NCI-H2227 (cell line): ENCODE results near the gene KPNA1.

Source experiments
- DNase-seq: peaks from one replicate; lab custom pipeline; 2025; ENCODE audit not compliant: unreplicated experiment; lab: John Stamatoyannopoulos, UW

Gene KPNA1

DNA sequence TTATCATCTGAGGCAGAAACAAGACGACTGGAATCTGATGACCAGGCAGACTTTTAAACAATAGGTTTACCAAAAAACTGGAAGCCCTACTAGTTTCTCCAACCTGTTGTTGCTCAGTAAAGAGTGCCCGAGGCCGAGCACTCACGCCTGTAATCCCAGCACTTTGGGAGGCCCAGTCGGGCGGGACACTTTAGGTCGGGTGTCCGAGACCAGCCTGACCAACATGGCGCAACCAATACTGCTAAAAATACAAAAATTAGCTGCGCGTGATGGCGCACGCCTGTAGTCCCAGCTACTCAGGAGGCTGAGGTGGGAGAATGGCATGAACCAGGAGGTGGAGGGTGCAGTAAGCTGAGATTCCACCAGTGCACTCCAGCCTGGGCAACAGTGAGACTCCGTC is 97.8 kb downstream of the KPNA1 start:
- DNase-seq = no peak

DNA sequence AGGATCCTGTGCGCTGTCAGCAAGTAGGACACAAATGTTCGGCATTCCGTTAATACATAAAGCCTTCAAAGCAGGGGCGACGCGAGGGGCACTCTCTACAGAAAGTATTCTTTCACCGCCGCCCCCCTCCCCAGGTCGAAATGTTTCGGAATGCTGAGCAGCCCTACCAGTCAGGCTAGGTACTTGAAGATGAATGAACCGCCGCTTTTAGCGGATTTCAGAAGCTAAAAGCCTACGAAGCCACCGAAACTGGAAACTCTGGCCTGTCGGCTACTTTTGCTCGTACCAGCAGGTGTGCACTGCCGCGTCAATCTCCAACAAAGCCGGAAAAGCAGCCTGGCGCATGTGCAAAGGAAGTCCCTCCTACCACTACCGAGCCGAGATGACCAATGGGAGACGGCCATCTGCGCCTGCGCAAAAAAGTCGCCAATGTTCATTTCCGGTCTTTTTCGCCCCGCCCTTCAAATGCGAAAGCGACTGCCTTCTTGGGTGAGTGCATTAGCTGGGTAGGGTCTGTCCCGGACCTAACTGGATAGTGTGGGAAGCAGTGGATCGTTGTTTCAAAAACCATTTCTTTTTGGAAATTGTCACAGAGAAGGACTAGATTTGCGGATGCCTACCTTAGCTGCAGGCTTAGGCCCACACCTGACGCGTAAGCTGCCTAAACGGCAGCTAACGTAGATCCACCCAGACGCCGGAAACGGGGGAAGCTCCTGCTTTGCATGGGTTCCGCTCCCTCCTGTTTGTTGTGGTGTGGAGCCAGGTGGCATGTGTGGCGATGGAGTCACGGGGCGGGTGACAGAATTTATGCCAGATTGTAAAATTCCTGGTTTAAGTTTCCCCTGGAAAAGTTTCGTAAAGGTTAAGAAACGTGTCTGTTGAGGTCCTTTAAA is 98.7 kb downstream of the KPNA1 start, which contains the start of gene WDR5B:
WDR5B (minus strand) TSS at position 301 of the 893 bp plus-strand sequence. CDS start 534 bp downstream, outside the sequence.
- no peak for DNase-seq

DNA sequence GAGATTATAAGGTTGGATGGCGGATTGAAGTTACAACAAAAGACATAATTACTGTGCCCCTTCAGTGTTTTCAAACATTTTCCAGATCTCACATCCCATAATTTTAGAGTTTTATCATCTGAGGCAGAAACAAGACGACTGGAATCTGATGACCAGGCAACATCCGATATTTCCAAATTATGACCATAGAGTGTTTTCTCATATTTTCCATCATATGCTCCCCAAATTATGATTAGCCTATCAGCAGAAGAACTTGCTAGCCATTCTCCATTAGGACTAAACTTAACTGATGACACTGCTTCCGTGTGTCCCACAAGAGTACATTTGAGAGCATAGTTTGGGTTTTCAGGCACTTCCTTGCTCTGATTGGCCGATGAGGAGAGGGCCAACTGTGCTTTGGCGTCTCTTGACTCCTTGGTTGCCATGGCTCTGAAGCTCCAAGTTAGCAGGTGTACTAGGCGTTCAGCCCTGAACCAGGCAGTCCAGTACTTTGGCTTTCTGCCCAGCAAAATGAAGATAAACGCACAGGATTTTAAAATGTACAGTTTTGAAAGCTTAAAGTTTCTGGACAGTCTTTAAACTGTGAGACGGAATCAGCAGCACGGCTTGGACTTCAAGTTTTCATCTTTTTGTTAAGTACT is 99.5 kb downstream of the KPNA1 start:
- DNase-seq = no peak

DNA sequence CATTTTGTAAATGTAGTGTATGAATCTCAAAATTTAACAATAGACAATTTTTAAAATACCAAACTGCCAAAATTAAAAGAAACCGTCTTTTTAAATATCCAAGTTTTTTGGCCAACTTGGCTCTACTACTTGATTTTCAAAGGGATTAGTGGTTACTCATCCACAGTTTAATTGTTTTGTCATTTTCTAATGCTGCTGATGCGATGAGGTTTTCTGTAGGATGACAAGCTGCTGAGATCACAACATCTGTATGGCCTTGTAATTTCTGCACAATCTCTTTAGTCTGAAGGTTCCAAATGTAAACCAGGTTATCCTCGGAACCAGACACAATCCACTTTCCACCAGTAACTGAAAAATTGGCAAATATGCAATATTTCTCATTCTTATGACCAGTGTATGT is 100.3 kb downstream of the KPNA1 start:
- no peak for DNase-seq

DNA sequence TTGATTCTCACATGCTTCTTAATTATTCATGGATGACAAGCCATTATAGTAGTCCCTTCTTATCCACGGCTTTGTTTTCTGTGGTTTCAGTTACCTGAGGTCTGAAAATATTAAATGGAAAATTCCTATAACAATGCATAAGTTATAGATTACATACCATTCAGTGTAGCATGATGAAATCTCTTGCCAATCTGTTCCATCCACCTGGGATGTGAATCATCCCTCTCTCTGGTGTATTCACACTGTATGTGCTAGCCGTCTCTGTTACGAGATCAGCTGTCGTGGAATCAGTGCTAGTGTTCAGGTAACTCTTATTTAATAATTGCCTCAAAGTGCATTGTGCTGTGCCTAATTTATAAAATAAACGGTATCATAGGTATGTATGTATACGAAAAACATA is 104.1 kb downstream of the KPNA1 start:
- no peak for DNase-seq

DNA sequence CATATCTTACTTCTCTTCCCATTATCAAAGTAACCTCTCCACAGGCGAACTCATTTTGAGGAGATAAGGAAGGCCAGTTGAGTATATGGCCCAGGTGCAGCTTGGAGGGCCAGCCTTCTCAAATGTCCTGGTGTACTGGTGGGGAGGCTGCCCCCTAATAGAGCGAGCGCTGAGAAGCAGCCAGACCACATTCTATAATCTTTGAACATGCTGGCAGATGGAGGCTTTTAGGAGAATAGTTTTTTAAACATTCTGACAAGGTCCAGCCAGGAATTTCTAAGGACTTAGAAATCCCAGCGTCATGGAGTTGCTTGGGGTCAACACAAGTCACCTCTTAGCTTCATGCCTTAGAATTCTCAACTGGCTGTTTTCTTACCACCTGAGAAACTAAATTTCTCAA is 104.6 kb downstream of the KPNA1 start:
- no peak for DNase-seq

DNA sequence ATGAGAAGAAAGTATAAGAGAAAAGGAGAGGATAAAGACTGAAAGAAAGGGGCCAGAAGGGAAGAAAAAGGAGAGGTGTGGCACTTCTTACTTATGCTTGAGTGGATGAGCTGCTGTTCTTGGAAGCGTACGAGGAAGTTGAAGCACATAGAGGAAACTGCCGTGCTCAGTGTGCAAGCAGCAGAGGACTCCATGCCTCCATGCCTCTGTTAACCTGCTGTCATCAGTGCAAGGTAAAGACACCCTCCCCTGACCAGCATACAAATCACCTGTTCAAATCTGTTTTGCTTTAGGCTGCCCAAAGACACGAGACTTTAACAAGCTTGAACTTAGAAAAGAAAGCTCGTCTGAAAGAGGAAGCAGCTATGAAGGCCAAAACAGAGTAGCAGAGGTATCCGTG is 105.3 kb downstream of the KPNA1 start:
- DNase-seq = no peak

DNA sequence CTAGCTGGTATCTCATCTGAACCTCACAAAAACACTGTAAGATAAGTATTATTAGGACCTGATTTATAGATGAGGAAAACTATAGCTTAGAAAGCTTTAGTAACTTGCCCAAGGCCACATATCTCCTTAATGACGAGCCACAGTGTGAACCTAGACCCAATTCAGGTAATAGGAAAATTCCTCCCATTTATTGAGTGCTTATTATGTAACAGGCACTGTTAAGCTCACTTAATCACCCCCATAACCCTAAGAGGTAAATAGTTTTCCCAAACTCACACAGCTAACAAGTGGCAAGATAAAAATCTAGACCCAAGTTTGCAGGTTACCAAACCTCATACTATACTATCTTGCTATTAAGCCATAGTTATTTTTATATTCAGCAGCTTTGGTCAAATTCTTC is 106.8 kb downstream of the KPNA1 start:
- no peak for DNase-seq

DNA sequence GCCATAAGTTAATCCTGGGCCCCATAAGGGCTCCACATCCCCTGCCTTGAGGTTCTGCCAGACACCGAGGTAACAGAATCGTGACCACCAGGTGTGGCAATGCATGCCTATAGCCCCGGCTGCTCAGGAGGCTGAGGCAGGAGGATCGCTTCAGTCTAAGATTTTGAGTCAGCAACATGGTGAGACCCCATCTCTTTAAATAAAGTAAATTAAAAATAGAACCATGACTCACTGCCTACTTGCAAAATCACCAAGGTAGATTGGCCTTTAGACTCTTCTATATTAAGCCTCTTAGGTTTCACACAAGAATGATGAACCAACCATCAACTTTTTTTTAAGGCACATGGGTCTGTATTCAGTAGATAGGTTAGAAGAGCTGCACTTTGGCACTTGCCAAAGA is 108.5 kb downstream of the KPNA1 start:
- no peak for DNase-seq

DNA sequence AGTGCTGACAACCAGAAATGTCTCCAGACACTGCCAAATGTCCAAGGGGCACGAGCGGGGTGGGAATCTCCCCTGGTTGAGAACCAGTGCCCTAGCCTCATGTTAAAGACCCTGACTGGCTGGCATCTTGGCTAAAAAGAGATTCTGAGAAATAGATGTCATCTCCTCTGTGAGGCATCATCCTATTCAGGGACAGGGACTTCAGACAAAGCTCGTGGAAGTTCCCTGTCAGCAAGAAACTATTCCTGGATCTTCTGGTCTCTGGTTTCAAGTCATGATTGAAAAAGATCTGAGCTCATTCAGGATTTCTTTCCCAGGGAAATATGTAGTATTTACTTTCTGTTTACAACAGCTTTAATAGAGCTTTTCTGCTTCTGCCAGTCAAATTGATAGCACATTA is 109.7 kb downstream of the KPNA1 start:
- DNase-seq = no peak

DNA sequence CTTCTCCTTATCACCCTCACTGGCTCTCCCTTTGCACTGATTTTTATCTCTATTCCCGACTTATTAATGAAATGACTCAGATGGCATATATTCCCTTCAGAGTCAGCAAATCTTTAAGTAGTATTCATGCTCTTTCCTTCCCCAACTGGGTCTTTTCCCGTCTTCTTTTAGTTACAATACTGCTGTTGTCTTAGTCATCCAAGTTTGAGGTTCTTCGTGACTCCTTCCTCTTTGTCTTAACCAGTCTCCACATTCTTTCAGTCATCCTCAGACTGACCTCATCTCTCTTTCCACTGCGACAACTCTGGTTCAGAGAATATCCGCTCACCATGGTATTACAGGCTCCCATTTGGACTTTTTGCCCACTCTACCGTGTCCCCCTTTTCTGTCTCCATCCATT is 111.2 kb downstream of the KPNA1 start:
- DNase-seq = no peak

DNA sequence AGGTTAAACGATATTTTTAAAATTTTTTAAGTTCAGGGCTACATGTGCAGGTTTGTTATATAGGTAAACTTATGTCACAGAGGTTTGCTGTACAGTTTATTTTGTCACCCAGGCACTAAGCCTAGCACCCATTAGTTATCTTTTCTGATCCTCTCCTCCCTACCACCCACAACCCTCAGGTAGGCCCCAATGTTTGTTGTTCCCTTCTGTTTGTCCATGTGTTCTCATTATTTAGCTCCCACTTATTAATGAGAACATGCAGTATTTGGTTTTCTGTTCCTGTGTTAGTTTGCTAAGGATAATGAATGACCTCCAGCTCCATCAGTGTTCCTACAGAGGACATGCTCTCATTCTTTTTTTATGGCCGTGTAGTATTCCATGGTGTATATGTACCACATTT is 115.8 kb downstream of the KPNA1 start:
- no peak for DNase-seq

DNA sequence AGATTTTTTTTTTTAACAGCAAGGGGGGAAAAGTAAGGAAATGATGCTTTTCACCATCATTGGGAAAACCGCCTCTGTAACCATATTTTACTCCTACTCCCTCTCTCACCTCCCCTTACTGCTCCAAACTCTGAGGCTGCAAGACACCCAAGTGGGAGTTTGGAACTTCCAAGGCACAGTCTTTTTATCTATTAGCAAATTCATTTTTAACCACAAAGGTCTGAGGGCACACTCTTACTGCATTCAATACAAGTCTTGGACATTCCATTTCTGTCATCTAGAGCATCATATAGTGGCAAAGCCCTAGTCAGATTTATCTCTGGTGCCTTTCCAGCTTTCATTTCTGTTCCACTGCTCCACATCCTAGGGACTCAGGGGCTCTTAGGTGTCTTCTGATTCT is 117.5 kb downstream of the KPNA1 start:
- DNase-seq = no peak

DNA sequence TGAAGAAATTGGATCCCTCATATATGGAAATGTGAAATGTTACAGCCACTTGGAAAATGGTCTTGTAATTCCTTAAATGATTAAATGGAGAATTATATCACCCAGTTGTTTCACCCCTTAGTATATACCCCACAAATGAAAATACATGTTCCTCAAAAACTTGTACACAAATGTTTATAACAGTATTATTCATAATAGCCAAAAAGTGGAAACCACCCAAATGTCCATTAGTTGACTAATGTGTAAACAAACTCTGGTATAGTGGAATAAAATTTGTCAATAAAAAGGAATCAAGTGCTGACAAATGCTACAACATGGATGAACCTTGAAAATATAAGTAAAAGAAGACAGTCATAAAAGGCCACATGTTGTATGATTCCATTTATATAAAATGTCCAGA is 118.2 kb downstream of the KPNA1 start:
- no peak for DNase-seq

DNA sequence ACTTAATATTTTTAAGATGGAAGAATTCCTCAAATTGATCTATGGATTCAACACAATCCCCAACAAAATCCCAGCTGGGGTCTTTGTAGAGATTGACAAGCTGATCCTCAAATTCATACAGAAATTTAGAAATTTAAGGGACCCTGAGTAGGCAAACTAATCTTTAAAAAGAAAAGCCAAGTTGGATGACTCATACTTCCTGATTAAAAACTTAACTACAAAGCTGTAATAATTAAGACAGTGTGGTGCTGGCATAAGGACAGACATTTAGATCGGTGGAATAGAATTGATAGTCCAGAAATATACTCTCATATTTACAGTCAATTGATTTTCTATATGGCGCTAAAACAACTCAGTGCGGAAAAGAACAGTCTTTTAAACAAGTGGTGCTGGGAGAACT is 119.2 kb downstream of the KPNA1 start:
- no peak for DNase-seq

DNA sequence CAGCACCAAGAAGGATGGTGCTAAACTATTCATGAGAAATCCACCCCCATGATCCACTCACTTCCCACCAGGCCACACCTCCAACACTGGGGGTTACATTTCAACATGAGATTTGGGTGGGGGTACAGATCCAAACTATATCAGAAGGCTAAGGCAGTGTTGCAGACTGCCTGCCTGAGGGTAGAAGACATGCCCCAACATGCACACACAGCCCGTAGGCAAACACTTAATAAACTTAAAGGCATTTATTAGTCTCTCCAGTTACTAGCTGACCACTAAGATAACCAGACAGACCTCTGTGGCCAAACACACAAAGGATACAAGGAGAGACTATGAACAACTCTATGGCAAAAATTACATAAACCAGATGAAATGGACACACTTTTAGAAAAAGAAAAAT is 120.6 kb downstream of the KPNA1 start:
- DNase-seq = no peak

DNA sequence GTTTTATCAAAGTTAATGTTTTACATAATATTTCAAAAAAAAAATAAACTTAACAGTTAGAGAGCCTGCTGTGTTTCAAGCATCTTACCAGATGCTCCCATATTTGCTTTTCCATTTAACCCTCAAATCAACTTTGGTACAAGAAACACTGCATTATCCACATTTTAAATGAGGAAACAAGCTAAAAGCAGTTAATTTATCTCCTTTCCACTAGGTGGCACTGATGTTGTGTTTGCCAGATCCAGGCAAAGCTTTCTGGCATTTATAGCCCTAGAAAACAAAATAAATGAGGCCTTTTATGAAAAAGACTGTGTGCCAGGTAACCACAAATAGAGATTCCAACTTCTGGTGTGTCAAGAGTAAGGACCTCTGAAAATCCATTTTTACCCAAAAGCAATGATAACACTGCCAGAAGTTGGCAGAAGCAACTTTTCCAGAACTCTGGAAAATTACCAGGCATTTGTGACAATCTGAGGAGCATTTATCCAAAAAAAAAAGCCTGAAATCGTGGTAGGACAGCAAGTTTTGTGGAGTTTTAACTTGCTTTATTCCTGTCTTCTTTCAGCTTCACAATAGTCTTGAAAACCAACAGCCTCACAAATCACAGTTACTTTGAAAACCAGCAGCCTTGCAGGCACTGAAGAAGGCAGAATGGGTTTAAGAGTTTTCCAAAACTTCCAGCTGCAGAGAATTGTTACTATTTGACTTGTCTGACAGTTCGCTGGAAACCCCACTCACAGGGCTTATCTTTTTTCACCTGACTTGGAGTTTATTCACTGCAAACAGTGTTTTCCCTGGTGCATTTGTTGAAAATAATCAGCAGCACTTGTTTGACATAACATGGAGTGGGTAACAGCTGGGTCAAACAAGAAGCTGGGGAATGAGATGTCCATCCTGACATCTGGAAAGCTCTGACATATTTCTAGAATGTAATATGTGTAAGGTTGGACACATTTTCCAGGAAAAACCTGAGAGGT is 121.6 kb downstream of the KPNA1 start:
- DNase-seq = peak; percentile 45

DNA sequence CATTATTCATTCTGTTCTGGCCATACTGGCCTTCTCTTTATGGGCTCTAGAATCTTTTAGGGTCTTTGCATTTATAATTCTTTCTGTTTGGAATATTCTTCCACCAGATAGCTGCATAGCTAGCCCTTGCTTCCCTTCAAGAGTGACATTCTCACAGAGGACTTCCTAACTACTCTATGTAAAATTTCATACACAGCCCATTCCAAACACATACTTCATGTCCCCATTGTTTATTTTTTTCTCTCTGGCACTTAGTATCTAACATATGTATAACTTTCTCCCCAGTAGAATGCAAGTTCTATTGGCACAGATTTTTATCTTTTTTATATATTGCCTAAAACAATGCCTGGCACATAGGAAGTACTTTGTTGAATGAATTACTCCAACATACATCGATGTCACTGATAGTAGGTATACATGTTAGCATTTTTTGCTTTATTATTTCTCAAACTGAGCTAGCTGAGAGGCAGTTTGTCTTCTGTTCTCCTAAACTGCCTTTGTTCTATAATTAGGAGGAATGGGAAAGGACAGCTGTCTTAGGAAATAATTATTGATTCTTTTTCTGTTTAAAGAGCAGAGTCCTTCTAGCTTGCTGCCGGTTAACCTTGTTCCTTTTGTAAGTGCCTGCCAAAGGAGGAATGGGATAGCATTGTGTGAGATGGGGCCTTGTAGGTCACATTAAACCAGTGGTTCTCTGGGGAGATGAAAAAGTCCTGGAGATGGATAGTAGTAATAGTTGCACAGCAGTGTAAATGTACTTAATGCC is 122.9 kb downstream of the KPNA1 start:
- no peak for DNase-seq

DNA sequence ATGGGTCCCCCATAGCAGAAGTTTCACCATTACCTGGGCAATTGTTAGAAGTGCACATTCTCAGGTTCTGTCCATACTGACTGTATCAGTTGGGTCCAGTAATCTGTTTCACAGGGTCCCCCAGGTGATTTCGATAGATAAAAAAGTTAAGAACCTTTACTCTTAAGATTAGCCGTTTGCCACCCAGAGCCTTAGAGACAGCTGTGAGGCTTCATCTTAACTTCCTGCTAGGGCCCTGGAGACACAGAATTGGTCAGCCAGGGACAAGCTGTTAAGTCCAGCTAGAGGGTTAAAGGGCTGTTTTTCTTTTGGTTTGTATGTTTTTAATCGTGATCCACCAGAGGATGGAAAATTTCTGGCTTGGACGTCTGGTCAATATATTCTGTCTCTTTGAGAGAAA is 124.1 kb downstream of the KPNA1 start:
- no peak for DNase-seq

DNA sequence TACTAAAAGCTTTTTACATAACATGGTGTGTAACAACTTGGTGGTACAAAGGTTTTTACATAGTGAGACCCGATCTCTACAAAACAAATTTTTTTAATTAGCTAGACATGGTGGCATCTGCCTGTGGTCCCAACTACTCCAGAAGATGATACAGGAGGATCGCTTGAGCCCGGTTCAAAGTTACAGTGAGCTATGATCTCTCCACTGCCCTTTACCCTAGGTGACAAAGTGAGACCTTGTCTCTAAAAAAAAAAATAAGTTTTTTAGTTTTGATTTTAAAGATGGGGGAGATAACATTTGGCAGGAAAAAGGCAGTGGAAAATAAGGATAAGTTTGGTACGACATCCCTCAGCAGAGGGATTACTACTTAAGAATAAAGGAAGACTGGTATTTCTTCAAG is 124.8 kb downstream of the KPNA1 start:
- no peak for DNase-seq

DNA sequence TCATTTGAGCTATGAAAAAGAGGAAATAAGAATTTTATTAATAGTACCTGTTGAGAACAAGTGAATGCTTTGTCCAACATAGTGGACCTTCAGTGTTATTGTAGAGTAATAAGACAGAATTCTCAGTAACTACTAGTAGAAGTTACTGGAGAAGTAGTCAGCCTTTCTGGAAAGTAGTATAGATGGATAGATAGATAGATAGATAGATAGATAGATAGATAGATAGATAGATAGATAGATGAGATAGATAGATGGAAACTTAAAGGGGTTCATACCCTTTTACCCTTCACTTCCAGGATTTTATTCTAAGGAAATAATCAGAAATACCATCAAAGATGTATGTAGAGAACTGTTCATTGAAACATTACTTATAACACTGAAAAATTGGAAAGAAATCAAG is 125.5 kb downstream of the KPNA1 start:
- no peak for DNase-seq
